ENCODE data around the gene RGS12. TPM values are rescaled to one million over a fixed set of nuclear protein-coding genes. Genes with fewer than 3 reads are reported as not detected.

Gene RGS12
- total and polyA plus RNA-seq, 2 of the 8 experiments (the other 6 are each of a cell fraction or from before 2014, with no cell fraction given): 6.0 to 16.4 TPM

DNA sequence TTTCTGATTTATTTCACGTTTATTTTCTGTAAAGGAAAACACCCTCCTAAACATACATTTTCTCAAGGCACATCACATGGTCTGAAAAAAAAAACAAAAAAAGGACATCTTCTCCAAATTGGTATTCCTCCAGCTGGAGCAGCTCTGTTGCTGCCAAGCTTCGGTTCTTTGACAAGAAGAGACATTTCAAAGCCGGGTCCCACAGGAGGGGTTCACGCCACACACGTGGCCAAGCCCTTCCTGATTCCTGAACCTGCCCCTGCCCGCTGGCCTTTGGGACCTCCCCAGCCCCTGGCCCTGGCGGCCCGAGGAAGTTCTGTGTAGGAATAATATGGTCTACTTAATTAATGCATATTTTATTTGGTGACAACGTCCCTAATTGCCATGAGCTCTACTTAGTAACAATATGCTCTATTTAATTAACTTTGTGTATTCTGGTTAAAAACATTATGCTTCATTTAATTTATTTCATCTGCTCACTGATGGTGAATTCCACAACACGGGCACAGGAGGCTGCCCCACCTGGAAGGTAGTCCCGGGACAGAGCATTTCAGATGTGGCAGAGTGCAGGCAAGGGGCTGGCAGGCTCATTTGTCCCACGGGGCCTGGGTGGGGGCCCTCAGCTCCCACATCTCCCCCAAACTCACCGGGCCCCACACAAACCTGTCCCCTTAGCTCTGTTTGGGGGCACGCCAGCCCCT, 5.4 kb upstream of the RGS12 start (continued):
- TF ChIP-seq, protein P1, sequence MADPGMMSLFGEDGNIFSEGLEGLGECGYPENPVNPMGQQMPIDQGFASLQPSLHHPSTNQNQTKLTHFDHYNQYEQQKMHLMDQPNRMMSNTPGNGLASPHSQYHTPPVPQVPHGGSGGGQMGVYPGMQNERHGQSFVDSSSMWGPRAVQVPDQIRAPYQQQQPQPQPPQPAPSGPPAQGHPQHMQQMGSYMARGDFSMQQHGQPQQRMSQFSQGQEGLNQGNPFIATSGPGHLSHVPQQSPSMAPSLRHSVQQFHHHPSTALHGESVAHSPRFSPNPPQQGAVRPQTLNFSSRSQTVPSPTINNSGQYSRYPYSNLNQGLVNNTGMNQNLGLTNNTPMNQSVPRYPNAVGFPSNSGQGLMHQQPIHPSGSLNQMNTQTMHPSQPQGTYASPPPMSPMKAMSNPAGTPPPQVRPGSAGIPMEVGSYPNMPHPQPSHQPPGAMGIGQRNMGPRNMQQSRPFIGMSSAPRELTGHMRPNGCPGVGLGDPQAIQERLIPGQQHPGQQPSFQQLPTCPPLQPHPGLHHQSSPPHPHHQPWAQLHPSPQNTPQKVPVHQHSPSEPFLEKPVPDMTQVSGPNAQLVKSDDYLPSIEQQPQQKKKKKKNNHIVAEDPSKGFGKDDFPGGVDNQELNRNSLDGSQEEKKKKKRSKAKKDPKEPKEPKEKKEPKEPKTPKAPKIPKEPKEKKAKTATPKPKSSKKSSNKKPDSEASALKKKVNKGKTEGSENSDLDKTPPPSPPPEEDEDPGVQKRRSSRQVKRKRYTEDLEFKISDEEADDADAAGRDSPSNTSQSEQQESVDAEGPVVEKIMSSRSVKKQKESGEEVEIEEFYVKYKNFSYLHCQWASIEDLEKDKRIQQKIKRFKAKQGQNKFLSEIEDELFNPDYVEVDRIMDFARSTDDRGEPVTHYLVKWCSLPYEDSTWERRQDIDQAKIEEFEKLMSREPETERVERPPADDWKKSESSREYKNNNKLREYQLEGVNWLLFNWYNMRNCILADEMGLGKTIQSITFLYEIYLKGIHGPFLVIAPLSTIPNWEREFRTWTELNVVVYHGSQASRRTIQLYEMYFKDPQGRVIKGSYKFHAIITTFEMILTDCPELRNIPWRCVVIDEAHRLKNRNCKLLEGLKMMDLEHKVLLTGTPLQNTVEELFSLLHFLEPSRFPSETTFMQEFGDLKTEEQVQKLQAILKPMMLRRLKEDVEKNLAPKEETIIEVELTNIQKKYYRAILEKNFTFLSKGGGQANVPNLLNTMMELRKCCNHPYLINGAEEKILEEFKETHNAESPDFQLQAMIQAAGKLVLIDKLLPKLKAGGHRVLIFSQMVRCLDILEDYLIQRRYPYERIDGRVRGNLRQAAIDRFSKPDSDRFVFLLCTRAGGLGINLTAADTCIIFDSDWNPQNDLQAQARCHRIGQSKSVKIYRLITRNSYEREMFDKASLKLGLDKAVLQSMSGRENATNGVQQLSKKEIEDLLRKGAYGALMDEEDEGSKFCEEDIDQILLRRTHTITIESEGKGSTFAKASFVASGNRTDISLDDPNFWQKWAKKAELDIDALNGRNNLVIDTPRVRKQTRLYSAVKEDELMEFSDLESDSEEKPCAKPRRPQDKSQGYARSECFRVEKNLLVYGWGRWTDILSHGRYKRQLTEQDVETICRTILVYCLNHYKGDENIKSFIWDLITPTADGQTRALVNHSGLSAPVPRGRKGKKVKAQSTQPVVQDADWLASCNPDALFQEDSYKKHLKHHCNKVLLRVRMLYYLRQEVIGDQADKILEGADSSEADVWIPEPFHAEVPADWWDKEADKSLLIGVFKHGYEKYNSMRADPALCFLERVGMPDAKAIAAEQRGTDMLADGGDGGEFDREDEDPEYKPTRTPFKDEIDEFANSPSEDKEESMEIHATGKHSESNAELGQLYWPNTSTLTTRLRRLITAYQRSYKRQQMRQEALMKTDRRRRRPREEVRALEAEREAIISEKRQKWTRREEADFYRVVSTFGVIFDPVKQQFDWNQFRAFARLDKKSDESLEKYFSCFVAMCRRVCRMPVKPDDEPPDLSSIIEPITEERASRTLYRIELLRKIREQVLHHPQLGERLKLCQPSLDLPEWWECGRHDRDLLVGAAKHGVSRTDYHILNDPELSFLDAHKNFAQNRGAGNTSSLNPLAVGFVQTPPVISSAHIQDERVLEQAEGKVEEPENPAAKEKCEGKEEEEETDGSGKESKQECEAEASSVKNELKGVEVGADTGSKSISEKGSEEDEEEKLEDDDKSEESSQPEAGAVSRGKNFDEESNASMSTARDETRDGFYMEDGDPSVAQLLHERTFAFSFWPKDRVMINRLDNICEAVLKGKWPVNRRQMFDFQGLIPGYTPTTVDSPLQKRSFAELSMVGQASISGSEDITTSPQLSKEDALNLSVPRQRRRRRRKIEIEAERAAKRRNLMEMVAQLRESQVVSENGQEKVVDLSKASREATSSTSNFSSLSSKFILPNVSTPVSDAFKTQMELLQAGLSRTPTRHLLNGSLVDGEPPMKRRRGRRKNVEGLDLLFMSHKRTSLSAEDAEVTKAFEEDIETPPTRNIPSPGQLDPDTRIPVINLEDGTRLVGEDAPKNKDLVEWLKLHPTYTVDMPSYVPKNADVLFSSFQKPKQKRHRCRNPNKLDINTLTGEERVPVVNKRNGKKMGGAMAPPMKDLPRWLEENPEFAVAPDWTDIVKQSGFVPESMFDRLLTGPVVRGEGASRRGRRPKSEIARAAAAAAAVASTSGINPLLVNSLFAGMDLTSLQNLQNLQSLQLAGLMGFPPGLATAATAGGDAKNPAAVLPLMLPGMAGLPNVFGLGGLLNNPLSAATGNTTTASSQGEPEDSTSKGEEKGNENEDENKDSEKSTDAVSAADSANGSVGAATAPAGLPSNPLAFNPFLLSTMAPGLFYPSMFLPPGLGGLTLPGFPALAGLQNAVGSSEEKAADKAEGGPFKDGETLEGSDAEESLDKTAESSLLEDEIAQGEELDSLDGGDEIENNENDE (IDR thresholded peaks at IDR 0.05; ENCODE audit: insufficient replicate concordance, low read length): no peak
- TF ChIP-seq TAF7 (optimal IDR thresholded peaks at IDR 0.05; ENCODE audit: borderline replicate concordance, low read depth, low read length) (no peak), SP1 (IDR thresholded peaks at IDR 0.05; ENCODE audit: low read depth, low read length) (no peak), KDM4A (IDR thresholded peaks at IDR 0.05; ENCODE audit: low read depth, low read length, severe bottlenecking) (no peak), ZNF274 (IDR thresholded peaks at IDR 0.05; ENCODE audit: borderline replicate concordance, extremely low read depth, low read length) (no peak), SUZ12 (IDR thresholded peaks at IDR 0.05; ENCODE audit: low read length) (no peak), JUN (IDR thresholded peaks at IDR 0.05; ENCODE audit: low read depth, low read length) (no peak), CREB1 (IDR thresholded peaks at IDR 0.05) (no peak)
- TF ChIP-seq, protein P2, sequence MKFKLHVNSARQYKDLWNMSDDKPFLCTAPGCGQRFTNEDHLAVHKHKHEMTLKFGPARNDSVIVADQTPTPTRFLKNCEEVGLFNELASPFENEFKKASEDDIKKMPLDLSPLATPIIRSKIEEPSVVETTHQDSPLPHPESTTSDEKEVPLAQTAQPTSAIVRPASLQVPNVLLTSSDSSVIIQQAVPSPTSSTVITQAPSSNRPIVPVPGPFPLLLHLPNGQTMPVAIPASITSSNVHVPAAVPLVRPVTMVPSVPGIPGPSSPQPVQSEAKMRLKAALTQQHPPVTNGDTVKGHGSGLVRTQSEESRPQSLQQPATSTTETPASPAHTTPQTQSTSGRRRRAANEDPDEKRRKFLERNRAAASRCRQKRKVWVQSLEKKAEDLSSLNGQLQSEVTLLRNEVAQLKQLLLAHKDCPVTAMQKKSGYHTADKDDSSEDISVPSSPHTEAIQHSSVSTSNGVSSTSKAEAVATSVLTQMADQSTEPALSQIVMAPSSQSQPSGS (IDR thresholded peaks at IDR 0.05; ENCODE audit: low read length): no peak

Data from H1 (cell line).